Activated naive CD4-positive, alpha-beta T cell treated with anti-CD3 and anti-CD28 coated beads, Interleukin-2, amount 50 U/mL, for 24 hours (primary cell): ENCODE measurements around the gene PHACTR3.

Source experiments
- H3K27ac Mint-ChIP-seq: one replicate; pipeline ENCODE4 v1.8.0; 2021; ENCODE audit warnings: mild to moderate bottlenecking, mixed read lengths
- H3K27me3 Mint-ChIP-seq: one replicate; pipeline ENCODE4 v1.8.0; 2021; ENCODE audit warnings: mixed read lengths
- H3K36me3 Mint-ChIP-seq: one replicate; pipeline ENCODE4 v1.8.0; 2021; ENCODE audit warnings: mixed read lengths
- H3K4me1 Mint-ChIP-seq: one replicate; pipeline ENCODE4 v1.8.0; 2021; ENCODE audit warnings: mixed read lengths
- H3K4me3 Mint-ChIP-seq: one replicate; pipeline ENCODE4 v1.8.0; 2021; ENCODE audit warnings: mild to moderate bottlenecking, mixed read lengths
- H3K9me3 Mint-ChIP-seq: one replicate; pipeline ENCODE4 v1.8.0; 2021; ENCODE audit warnings: mixed read lengths

The PHACTR3 gene

DNA sequence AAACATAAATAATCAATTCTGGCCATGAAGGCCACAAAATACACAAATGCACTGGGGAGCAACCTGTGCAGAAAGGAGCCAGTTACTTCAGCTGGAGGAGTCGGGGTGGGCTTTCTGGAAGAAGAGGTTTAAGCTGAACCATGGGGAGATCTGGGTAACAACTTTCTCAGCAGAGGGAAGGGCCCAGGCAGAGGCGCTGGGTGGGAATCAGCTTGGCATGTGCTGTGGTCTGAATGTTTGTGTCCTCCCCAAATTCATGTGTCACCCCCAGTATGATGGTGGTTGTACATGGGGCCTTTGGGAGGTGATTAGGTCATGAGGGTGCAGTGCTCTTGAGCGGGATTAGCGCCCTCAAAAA, 221.2 kb downstream of the PHACTR3 start:
- H3K9me3 Mint-ChIP-seq = no peaks in the 10 kb centered on the region

GRCh38 chr20:59825944-59826759, 221.8 kb downstream of the PHACTR3 start:
- Mint-ChIP-seq H3K4me1 (no peaks in the 10 kb centered on the region), H3K4me3 (no peak overlapping the region), H3K27ac (no peak overlapping the region), H3K36me3 (no peaks in the 10 kb centered on the region), H3K27me3 (peaks cover 6% of the 10 kb centered on the region), H3K9me3 (no peaks in the 10 kb centered on the region)

More for the DNA sequence above, 221.2 kb downstream of the PHACTR3 start:
- Mint-ChIP-seq H3K36me3 (no peaks in the 10 kb centered on the region), H3K4me3 (no peak overlapping the region), H3K4me1 (no peaks in the 10 kb centered on the region), H3K27me3 (peaks cover 6% of the 10 kb centered on the region), H3K27ac (no peak overlapping the region)

GRCh38 chr20:59827138-59828056, 223.1 kb downstream of the PHACTR3 start:
- H3K36me3 Mint-ChIP-seq = no peaks in the 10 kb centered on the region
- H3K9me3 Mint-ChIP-seq = no peaks in the 10 kb centered on the region
- H3K27me3 Mint-ChIP-seq = peaks cover 3% of the 10 kb centered on the region
- H3K4me1 Mint-ChIP-seq = no peaks in the 10 kb centered on the region
- H3K4me3 Mint-ChIP-seq = no peak overlapping the region
- H3K27ac Mint-ChIP-seq = no peak overlapping the region

DNA sequence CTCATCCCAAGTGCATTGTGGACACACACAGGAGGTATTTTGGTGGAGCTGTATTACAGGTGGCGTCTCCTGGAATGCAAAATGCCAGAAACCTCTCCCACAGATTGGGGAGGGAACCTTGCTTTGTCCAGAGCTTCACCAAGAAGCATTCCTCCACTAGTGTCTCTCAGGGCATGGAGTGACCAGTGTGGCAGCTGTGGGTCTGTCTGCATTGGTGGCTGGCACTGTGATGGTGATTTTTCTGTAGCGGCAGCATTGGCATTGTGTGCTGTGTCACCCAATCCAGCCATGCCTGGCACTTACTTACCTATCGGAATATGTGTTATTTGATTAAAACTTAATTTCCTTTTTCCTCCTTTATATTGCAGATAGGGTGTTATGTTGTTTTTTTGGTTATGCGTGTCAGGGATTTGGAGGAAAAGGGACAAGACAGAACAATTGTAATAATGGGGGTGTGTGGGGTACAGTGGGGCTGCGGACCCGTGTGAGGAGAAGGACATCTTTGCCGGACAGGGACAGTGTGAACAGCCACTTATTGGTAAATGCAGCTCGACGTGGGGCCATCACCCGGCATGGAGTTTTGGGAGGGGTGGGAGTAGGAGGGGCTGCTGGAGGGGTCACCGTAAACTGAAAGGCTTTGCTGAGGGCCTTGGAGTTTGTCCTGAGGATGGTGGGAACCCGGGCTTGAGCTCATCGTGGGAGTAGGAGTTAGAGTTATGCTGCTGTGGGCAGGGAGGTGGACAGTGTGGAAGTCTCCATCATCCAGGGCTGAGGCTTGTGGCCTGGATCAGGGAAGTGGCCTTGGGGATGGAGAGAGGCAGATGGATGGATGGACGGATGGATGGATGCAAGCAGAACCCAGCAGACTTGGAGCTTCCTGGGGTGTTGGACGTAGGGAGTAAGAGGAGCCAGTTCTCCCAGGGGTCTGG, 224.0 kb downstream of the PHACTR3 start:
- Mint-ChIP-seq H3K4me1 (no peaks in the 10 kb centered on the region), H3K9me3 (no peaks in the 10 kb centered on the region), H3K27ac (no peak overlapping the region), H3K27me3 (peaks cover 3% of the 10 kb centered on the region), H3K36me3 (no peaks in the 10 kb centered on the region), H3K4me3 (no peak overlapping the region)

- Mint-ChIP-seq H3K4me3 (no peak overlapping the region), H3K4me1 (no peaks in the 10 kb centered on the region), H3K27ac (no peak overlapping the region), H3K27me3 (peaks cover 4% of the 10 kb centered on the region), H3K36me3 (no peaks in the 10 kb centered on the region), H3K9me3 (no peaks in the 10 kb centered on the region)
Measured at GRCh38 chr20:59829054-59829785, 224.9 kb downstream of the PHACTR3 start.

DNA sequence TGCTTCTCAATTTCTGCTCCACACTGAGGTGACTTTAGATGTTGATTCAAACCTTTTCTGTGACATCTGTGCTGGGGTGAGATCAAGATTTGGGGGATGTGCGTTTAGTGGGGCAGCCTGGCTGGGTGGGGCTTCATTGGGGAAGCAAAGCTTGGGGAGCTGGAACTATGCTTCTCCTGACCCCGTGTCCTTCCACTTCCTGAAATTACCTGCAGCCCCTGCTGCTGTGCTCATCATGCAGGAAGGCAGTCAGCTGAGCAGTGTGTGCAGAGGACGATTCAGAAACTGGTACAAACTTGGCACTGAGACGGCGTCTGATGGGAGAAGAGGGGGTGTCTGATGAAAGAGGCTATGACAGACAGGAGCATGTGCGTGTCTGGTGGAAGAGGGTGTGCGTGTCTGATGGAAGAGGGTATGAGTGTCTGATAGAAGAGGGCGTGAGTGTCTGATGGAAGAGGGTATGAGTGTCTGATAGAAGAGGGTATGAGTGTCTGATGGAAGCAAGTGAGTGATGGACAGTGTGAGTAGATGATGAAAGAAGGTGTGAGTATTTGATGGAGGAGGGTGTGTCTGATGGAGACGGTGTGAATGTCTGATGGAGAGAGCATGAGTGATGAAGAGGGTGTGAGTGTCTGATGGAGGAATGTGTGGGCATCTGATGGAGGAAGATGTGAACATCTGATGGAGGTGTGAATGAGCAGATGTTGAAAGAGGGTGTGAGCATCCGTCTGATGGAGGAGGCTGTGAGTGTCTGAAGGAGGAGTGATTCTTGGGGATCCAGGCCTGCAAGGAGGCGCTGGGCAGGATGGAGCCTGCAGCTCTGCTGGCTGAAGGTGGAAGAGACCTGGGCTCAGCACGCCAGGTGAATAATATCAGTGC, 225.7 kb downstream of the PHACTR3 start:
- no peak overlapping the region for H3K27ac Mint-ChIP-seq
- no peaks in the 10 kb centered on the region for H3K9me3 Mint-ChIP-seq
- no peak overlapping the region for H3K4me3 Mint-ChIP-seq
- H3K27me3 Mint-ChIP-seq = peaks cover 5% of the 10 kb centered on the region
- H3K36me3 Mint-ChIP-seq = no peaks in the 10 kb centered on the region
- no peaks in the 10 kb centered on the region for H3K4me1 Mint-ChIP-seq

- H3K27me3 Mint-ChIP-seq = peaks cover 9% of the 10 kb centered on the region
- no peaks in the 10 kb centered on the region for H3K4me1 Mint-ChIP-seq
- no peaks in the 10 kb centered on the region for H3K36me3 Mint-ChIP-seq
- H3K9me3 Mint-ChIP-seq = no peaks in the 10 kb centered on the region
- H3K4me3 Mint-ChIP-seq = no peak overlapping the region
- no peak overlapping the region for H3K27ac Mint-ChIP-seq
Measured at GRCh38 chr20:59830665-59831023, 226.3 kb downstream of the PHACTR3 start.

- H3K27ac Mint-ChIP-seq = no peak overlapping the region
- H3K27me3 Mint-ChIP-seq = peaks cover 13% of the 10 kb centered on the region
Measured at GRCh38 chr20:59831024-59831915, 226.9 kb downstream of the PHACTR3 start.

GRCh38 chr20:59831916-59832270, 227.6 kb downstream of the PHACTR3 start:
- Mint-ChIP-seq H3K9me3 (no peaks in the 10 kb centered on the region), H3K4me3 (no peak overlapping the region), H3K4me1 (no peaks in the 10 kb centered on the region), H3K27me3 (peaks cover 15% of the 10 kb centered on the region), H3K27ac (no peak overlapping the region), H3K36me3 (no peaks in the 10 kb centered on the region)

More at GRCh38 chr20:59831024-59831915, 226.9 kb downstream of the PHACTR3 start:
- H3K4me3 Mint-ChIP-seq = no peak overlapping the region
- no peaks in the 10 kb centered on the region for H3K36me3 Mint-ChIP-seq
- no peaks in the 10 kb centered on the region for H3K4me1 Mint-ChIP-seq
- H3K9me3 Mint-ChIP-seq = no peaks in the 10 kb centered on the region

DNA sequence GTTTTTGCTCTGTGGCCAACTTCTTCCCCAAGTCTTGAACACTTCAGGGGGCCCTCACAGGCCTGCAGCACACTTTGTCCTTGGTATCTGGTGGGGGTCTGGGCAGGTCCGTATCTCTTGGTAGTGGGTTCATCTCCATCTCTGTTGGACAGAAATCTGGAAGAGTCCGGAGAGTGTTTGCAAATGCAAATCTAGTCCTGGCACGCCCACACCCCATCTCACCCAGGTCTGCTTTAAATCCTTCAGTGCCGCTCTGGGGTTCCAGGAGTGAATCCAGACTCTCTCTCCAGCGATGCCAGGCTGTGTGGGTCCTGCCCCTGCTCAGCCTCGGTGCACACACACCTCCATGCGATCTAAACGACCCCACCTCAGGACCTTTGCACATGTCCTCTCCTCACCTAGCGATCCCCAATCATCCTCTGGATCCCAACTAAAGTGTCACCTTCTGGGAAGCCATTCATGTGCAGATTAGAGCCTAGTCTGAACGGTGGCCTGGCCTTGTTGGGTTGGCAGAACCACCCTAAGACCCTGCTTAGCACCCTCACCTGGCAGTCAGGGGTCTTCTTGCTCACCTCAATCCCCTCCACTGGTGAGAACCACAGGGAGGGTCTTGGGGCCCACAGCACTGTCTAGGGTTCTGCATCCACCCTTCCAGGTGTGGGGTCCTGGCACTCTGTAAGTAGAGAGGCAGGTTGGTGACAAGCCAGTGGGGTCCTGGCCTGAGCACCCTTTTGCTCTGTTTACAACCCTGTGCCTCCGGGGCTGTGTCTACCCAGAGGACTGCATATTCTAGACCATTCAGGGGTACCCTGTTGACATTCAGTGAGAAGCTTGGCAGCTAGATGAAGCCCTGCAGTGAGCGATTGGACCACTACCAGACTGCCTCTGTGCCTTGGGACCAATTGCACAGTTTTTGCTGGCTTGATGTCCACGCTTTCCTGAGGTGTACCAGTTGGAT, 228.3 kb downstream of the PHACTR3 start:
- Mint-ChIP-seq H3K4me1 (no peaks in the 10 kb centered on the region), H3K9me3 (no peaks in the 10 kb centered on the region), H3K27me3 (peaks cover 19% of the 10 kb centered on the region), H3K36me3 (no peaks in the 10 kb centered on the region), H3K4me3 (no peak overlapping the region), H3K27ac (no peak overlapping the region)

DNA sequence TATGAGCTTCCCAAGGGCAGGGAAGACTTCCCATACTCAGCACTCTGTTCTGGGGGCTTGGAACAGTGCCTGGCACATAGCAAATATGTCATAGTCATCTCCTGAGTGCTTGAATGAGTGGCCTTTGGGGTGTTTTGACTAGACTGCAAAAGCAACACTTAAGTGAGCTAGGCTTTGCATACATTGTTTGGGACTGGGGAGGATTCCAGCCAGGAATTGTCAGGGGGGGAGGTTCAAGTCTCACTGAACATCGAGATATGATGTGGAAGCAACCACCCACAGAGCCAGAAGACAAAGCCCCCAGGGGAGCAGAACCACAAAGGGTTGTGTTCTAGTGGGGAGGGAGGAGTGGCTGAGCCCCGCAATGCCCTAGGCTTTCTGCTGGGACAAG, 230.7 kb downstream of the PHACTR3 start:
- Mint-ChIP-seq H3K4me3 (no peak overlapping the region), H3K36me3 (no peaks in the 10 kb centered on the region), H3K27me3 (peaks cover 20% of the 10 kb centered on the region), H3K27ac (no peak overlapping the region), H3K4me1 (no peaks in the 10 kb centered on the region), H3K9me3 (no peaks in the 10 kb centered on the region)

DNA sequence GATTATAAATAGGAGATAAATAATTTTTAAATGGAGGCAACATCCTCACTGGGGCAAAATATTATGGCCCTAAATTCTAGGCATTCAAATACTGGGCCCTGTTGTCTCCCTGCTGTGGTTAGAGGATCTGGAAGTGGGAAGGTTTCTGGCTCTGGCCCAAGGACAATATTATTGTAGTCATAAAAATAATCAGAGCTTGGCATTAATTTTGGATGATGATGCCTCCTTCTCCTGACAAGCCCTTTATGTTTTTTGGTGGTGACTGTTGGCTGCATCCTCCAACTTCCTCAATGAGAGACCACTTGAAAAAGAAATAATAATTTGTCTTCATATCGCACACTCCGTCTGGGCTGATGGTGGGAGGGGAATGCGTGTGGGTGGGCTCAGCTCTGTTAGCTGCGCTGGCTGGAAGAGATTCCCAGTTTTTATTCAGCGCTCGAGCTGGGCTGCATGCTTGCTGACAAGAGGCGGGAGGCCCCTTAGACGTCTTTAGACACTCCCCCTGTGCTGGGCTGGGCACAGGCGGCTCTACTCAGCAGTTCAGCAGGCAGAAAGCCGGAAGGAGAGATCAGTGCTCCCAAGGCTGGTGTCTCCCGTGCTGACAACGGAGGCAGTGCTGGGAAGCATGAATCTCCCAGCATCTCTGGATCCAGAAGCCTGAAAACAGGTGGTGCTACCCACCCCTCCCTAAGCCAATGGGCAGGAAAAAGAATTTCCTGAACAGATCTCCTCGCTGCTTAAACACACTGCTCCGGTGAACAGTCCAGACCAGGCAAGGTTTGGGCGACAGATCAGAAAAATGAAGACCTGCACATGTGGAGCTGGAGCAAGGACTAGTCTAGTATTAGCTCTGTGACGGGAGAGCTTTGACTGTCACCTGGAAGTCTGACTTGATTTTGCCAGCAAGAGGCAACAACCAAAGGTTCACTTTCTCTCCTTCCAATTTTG, 231.4 kb downstream of the PHACTR3 start:
- H3K27me3 Mint-ChIP-seq = peaks cover 20% of the 10 kb centered on the region
- no peak overlapping the region for H3K27ac Mint-ChIP-seq
- no peaks in the 10 kb centered on the region for H3K9me3 Mint-ChIP-seq

More for the DNA sequence above, 231.4 kb downstream of the PHACTR3 start:
- H3K36me3 Mint-ChIP-seq = no peaks in the 10 kb centered on the region
- H3K4me1 Mint-ChIP-seq = no peaks in the 10 kb centered on the region
- no peak overlapping the region for H3K4me3 Mint-ChIP-seq
